BLaER1 treated with 17β-estradiol and CSF1 and Interleukin-3, amounts not matched to agents 10 nM and 100 nM (cell line): ENCODE data around the gene ITPKC.
A peak's percentile ranks its signal among the peaks of the same experiment; 100 is the strongest.

Experiments used
- H3K27ac ChIP-seq, 11 experiments: shearing (Covaris generic); formaldehyde crosslinking; 2 replicates each; pipeline ENCODE4 v1.8.1; 2022
- H3K27me3 ChIP-seq, 11 experiments: shearing (Covaris generic); formaldehyde crosslinking; 2 replicates each; pipeline ENCODE4 v1.8.1; 2022
- H3K36me3 ChIP-seq, 11 experiments: shearing (Covaris generic); formaldehyde crosslinking; 2 replicates each; pipeline ENCODE4 v1.8.1; 2022
- H3K4me1 ChIP-seq, 10 experiments: shearing (Covaris generic); formaldehyde crosslinking; 2 replicates each; pipeline ENCODE4 v1.8.1; 2022
- H3K4me2 ChIP-seq, 11 experiments: shearing (Covaris generic); formaldehyde crosslinking; 2 replicates each; pipeline ENCODE4 v1.8.1; 2022
- H3K4me3 ChIP-seq, 10 experiments: shearing (Covaris generic); formaldehyde crosslinking; 2 replicates each; pipeline ENCODE4 v1.8.1; 2022
- H3K9ac ChIP-seq, 11 experiments: shearing (Covaris generic); formaldehyde crosslinking; 2 replicates each; pipeline ENCODE4 v1.8.1; 2022
- H3K9me3 ChIP-seq, 11 experiments: shearing (Covaris generic); formaldehyde crosslinking; replicated peaks in 1 of 11; 2 replicates each; pipeline ENCODE4 v1.8.1; 2022
- H4K20me1 ChIP-seq, 11 experiments: shearing (Covaris generic); formaldehyde crosslinking; 2 replicates each; pipeline ENCODE4 v1.8.1; 2022
- Cebpa-rat ChIP-seq, 11 experiments: shearing (Covaris generic); IDR thresholded peaks; 2 replicates each; pipeline ENCODE4 v1.8.1; 2022

Gene ITPKC

GRCh38 chr19:40677156-40677555, 39.8 kb upstream of the ITPKC start:
- no peak overlapping the region for H3K4me2 ChIP-seq
- H3K4me3 ChIP-seq = no peak overlapping the region
- no peak overlapping the region for H3K27ac ChIP-seq
- H3K4me1 ChIP-seq = no peaks in the 10 kb centered on the region
- TF ChIP-seq Cebpa-rat (IDR thresholded peaks at IDR 0.05) = no peak
- no peaks in the 10 kb centered on the region for H3K9me3 ChIP-seq
- H3K36me3 ChIP-seq = peaks cover 69 to 99% (median 81%) of the 10 kb centered on the region in 11 experiments
- H3K27me3 ChIP-seq = no peaks in the 10 kb centered on the region
- H4K20me1 ChIP-seq = peaks cover 0 to 9% (median 0%) of the 10 kb centered on the region in 11 experiments; a peak in 1 of 22 replicates
- no peak overlapping the region for H3K9ac ChIP-seq

- peaks cover 0 to 9% (median 0%) of the 10 kb centered on the region in 11 experiments; a peak in 1 of 22 replicates for H4K20me1 ChIP-seq
- no peak for TF ChIP-seq Cebpa-rat (IDR thresholded peaks at IDR 0.05)
- H3K4me2 ChIP-seq = no peak overlapping the region
- H3K27ac ChIP-seq = no peak overlapping the region
- no peaks in the 10 kb centered on the region for H3K27me3 ChIP-seq
- H3K9ac ChIP-seq = no peak overlapping the region
- peaks cover 59 to 91% (median 75%) of the 10 kb centered on the region in 11 experiments for H3K36me3 ChIP-seq
- H3K4me3 ChIP-seq = no peak overlapping the region
- H3K4me1 ChIP-seq = no peaks in the 10 kb centered on the region
- no peaks in the 10 kb centered on the region for H3K9me3 ChIP-seq
These were observed 35.9 kb upstream of the ITPKC start for GRCh38 chr19:40681039-40681438.

- Histone ChIP-seq H3K27ac (no peak overlapping the region), H3K9ac (no peak overlapping the region), H3K4me3 (no peak overlapping the region), H3K36me3 (peaks cover 47 to 89% (median 66%) of the 10 kb centered on the region in 11 experiments), H3K27me3 (no peaks in the 10 kb centered on the region), H3K4me1 (peaks cover 0 to 3% (median 0%) of the 10 kb centered on the region in 10 experiments; a peak in 2 of 20 replicates), H4K20me1 (peaks cover 0 to 9% (median 0%) of the 10 kb centered on the region in 11 experiments; a peak in 4 of 22 replicates), H3K4me2 (no peak overlapping the region), H3K9me3 (no peaks in the 10 kb centered on the region)
- no peak for TF ChIP-seq Cebpa-rat (IDR thresholded peaks at IDR 0.05)
These were observed 34.4 kb upstream of the ITPKC start for GRCh38 chr19:40682431-40682964.

GRCh38 chr19:40683437-40683836, 33.5 kb upstream of the ITPKC start:
- Histone ChIP-seq H3K9me3 (no peaks in the 10 kb centered on the region), H3K4me3 (no peak overlapping the region), H3K9ac (no peak overlapping the region), H3K4me1 (peaks cover 2 to 12% (median 7%) of the 10 kb centered on the region in 10 experiments; a peak in 10 of 20 replicates), H3K27me3 (no peaks in the 10 kb centered on the region), H3K27ac (no peak overlapping the region), H3K36me3 (peaks cover 38 to 79% (median 56%) of the 10 kb centered on the region in 11 experiments), H3K4me2 (no peak overlapping the region), H4K20me1 (peaks cover 0 to 14% (median 0%) of the 10 kb centered on the region in 11 experiments; a peak in 4 of 22 replicates)
- TF ChIP-seq Cebpa-rat (IDR thresholded peaks at IDR 0.05) = no peak

GRCh38 chr19:40684280-40684679, 32.6 kb upstream of the ITPKC start:
- H3K27me3 ChIP-seq = no peaks in the 10 kb centered on the region
- H3K4me3 ChIP-seq = no peak overlapping the region
- H3K9ac ChIP-seq = no peak overlapping the region
- H3K27ac ChIP-seq = no peak overlapping the region
- TF ChIP-seq Cebpa-rat (IDR thresholded peaks at IDR 0.05) = no peak
- H3K4me2 ChIP-seq = no peak overlapping the region
- no peaks in the 10 kb centered on the region for H3K9me3 ChIP-seq
- peaks cover 10 to 20% (median 15%) of the 10 kb centered on the region in 10 experiments for H3K4me1 ChIP-seq
- H3K36me3 ChIP-seq = peaks cover 30 to 71% (median 48%) of the 10 kb centered on the region in 11 experiments; a peak in 21 of 22 replicates
- peaks cover 0 to 15% (median 0%) of the 10 kb centered on the region in 11 experiments; a peak in 5 of 22 replicates for H4K20me1 ChIP-seq

- Histone ChIP-seq H3K4me2 (no peak overlapping the region), H3K9ac (no peak overlapping the region), H3K9me3 (no peaks in the 10 kb centered on the region), H3K36me3 (peaks cover 30 to 63% (median 45%) of the 10 kb centered on the region in 11 experiments; a peak in 21 of 22 replicates), H3K4me1 (peaks cover 18 to 28% (median 23%) of the 10 kb centered on the region in 10 experiments), H3K4me3 (no peak overlapping the region), H4K20me1 (peaks cover 0 to 20% (median 0%) of the 10 kb centered on the region in 11 experiments; a peak in 5 of 22 replicates), H3K27me3 (no peaks in the 10 kb centered on the region), H3K27ac (no peak overlapping the region)
- no peak for TF ChIP-seq Cebpa-rat (IDR thresholded peaks at IDR 0.05)
These were observed 31.8 kb upstream of the ITPKC start for GRCh38 chr19:40685016-40685526.

- Histone ChIP-seq H3K4me1 (peaks cover 19 to 30% (median 25%) of the 10 kb centered on the region in 10 experiments), H4K20me1 (peaks cover 0 to 20% (median 0%) of the 10 kb centered on the region in 11 experiments; a peak in 5 of 22 replicates), H3K9ac (no peak overlapping the region), H3K4me2 (no peak overlapping the region), H3K36me3 (peaks cover 28 to 58% (median 43%) of the 10 kb centered on the region in 11 experiments; a peak in 21 of 22 replicates), H3K9me3 (no peaks in the 10 kb centered on the region), H3K27ac (no peak overlapping the region), H3K27me3 (no peaks in the 10 kb centered on the region), H3K4me3 (no peak overlapping the region)
- TF ChIP-seq Cebpa-rat (IDR thresholded peaks at IDR 0.05) = no peak
These were observed 31.3 kb upstream of the ITPKC start for GRCh38 chr19:40685563-40685962.

GRCh38 chr19:40686882-40687524, 29.9 kb upstream of the ITPKC start:
- Histone ChIP-seq H3K9ac (no peak overlapping the region), H3K27me3 (no peaks in the 10 kb centered on the region), H3K27ac (no peak overlapping the region), H3K4me2 (no peak overlapping the region), H3K36me3 (peaks cover 19 to 44% (median 33%) of the 10 kb centered on the region in 11 experiments; a peak in 21 of 22 replicates), H4K20me1 (peaks cover 0 to 20% (median 0%) of the 10 kb centered on the region in 11 experiments; a peak in 4 of 22 replicates), H3K4me3 (no peak overlapping the region), H3K4me1 (peaks cover 27 to 42% (median 36%) of the 10 kb centered on the region in 10 experiments), H3K9me3 (no peaks in the 10 kb centered on the region)
- TF ChIP-seq Cebpa-rat (IDR thresholded peaks at IDR 0.05) = no peak

GRCh38 chr19:40687525-40688016, 29.3 kb upstream of the ITPKC start:
- Histone ChIP-seq H3K4me1 (peaks cover 27 to 45% (median 38%) of the 10 kb centered on the region in 10 experiments), H3K27ac (no peak overlapping the region), H4K20me1 (peaks cover 0 to 20% (median 0%) of the 10 kb centered on the region in 11 experiments; a peak in 4 of 22 replicates), H3K9ac (no peak overlapping the region), H3K4me3 (no peak overlapping the region), H3K27me3 (no peaks in the 10 kb centered on the region), H3K9me3 (no peaks in the 10 kb centered on the region), H3K4me2 (peak overlapping the region in 2 of 11 experiments; percentile 98 to 99; a peak in 1 of 22 replicates), H3K36me3 (peaks cover 14 to 38% (median 27%) of the 10 kb centered on the region in 11 experiments; a peak in 21 of 22 replicates)
- no peak for TF ChIP-seq Cebpa-rat (IDR thresholded peaks at IDR 0.05)
